HG03064 (cell line): ENCODE data around the gene SYN1.

Source experiments
- ATAC-seq: cut with Tn5 transposase; IDR thresholded peaks from one replicate; pipeline ENCODE4 v1.9.1; 2021; ENCODE audit warnings: low read depth; ENCODE audit not compliant: unreplicated experiment

Gene SYN1

GRCh38 chrX:47634871-47635575, 15.4 kb upstream of the SYN1 start:
- ATAC-seq: no peak

GRCh38 chrX:47633689-47634590, 14.3 kb upstream of the SYN1 start:
- no peak for ATAC-seq

DNA sequence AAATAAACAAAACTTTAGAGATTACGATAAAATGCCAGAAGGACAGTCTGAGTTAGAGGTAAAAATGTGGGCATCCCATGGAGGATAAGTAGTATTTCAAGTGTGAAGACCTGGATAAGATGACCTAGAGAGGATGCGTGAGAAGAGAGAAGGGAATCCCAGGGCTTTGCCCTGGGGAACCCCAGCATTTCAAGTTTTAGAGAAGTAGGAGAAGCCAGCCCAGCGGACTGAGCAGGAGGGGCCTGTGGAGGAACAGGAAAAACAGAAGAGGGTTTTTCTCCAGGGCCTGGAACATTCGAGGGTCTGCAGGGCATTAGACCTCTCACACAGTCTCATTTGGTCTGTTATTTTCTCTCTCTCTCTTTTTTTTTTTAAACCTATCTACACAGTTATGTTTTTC, 13.0 kb upstream of the SYN1 start:
- no peak for ATAC-seq

- no peak for ATAC-seq
These were observed 12.0 kb upstream of the SYN1 start for GRCh38 chrX:47631676-47632075.

DNA sequence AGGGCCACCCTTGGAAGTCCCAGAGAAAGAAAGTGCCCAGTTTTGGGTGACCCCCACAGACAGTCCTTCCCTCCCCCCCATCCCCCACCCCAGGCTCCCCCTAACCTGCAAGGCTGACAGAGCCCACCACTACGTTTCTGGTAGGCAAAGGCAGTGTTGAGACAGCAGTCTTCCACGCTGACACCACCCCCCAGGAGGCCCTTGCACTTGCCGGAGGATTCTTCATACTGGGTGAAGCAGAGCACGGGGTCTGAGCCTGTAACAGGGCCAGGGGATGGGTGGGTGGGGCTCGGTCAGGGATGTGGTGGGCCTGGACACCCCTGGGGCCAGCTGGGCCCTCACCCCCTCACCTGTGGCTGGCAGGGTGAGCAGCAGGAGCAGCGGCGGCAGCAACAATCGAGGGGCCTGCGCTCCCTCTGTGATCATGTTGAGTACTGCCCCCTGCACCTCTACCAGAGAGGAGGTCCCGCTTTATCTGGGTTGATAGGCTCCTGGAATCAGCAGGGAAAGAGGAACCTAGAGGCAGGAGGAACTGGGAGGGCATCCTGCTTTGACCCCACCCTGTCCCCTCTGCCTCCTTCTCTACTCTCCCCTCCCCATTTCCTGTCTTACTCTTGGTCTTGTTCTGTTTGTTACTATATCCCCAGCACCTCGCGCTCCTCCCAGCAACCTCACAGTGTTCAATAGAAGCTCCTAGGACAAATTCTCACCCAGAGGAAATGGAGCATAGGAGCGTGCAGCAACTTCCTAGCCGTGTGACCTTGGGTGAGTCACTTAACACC, 10.0 kb upstream of the SYN1 start, which contains the start of gene CFP:
CFP (minus strand) TSS at position 512 of the 782 bp plus-strand sequence; CDS start at position 426, 86 bp downstream.
- ATAC-seq: no peak

GRCh38 chrX:47628982-47629381, 9.3 kb upstream of the SYN1 start:
- no peak for ATAC-seq

DNA sequence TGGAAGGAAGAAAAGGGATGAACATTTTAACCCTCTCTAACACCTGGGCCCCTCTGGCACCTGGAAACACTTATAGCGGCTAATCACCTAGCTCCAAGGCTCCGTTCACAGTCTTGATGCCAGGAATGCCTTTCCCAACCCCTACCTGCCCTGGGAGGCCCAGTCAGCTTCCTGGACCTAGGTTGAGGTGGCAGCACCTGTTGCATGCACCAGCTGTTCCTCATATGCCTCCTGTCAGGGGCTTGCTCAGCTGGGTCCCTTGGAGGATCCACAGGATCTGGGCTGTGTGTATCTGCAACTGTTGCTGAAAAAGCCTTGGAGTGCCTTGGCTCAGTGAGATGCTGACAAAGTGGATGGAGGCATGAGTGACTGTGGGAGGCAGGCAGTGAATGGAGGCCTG, 5.7 kb upstream of the SYN1 start:
- no peak for ATAC-seq

DNA sequence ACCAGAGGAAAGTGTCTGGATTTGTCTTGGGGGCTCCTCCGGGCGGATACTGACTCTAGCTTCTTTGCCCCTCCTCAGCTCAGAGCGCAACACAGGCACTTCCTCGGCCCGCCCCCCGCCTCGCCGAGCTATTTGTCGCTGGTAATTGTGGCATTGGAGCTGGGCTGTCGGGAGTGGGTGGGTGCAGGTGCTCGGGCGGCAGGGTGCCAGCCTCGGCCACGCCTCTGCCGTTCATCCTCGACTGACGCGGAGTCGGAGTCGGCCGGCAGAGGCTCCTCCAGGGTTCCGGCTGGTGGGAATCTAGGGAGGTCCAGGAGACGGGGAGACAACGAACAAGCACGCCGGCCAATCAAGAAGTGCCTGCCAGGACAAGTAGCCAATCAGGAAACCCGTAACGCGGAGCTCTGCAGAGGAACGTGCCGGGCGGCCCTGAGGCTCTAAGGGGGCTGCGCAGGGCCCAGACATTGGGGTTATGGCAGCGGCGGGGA, 3.9 kb upstream of the SYN1 start:
- no peak for ATAC-seq

GRCh38 chrX:47621851-47622250, 2.2 kb upstream of the SYN1 start:
- ATAC-seq: no peak

GRCh38 chrX:47620303-47620685, 637 bp upstream of the SYN1 start:
- ATAC-seq: no peak

- ATAC-seq: no peak
These were observed 653 bp downstream of the SYN1 start for GRCh38 chrX:47618923-47619485.

- ATAC-seq: no peak
These were observed 5.0 kb downstream of the SYN1 start for GRCh38 chrX:47614618-47615017.

- no peak for ATAC-seq
These were observed 6.6 kb downstream of the SYN1 start for GRCh38 chrX:47613082-47613481.

DNA sequence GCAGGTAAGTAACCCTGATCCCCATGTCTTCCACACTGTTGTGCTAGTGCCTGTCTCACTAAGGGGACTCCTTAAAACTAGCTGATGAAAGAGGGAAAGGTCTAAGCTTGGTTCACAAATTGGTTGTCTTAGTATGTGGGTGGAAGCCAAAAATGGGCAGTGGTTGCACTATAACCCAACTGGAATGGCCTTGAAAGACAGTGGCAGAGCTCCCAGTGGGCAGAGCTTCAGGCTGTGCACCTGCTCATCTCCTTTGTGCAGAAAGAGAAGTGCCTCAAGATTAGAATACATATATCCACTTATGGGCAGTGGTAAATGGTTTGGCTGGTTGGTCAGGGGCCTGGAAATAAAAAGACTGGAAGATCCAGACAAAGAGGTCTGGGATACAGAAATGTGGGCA, 7.2 kb downstream of the SYN1 start:
- no peak for ATAC-seq

DNA sequence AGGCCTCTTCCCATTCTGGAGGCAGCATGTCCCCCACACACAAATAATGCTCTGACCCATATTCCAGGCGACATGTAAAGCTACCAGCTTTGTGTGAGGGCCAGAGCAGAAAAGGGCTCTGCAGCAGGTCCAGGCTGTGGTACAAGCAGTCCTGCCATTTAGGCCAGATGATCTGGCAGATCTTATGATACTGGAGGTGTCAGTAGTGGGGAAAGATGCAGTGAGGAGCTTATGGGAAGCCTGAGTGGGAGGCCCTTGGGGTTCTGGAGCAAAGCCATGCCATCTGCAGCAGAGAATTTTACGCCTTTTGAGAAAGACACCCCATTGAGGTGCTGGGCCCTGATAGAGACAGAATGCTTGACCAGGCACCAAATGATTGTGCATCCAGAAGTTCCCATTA, 7.7 kb downstream of the SYN1 start:
- no peak for ATAC-seq

GRCh38 chrX:47611489-47611888, 8.2 kb downstream of the SYN1 start:
- no peak for ATAC-seq

GRCh38 chrX:47610511-47610910, 9.1 kb downstream of the SYN1 start:
- ATAC-seq: no peak

- no peak for ATAC-seq
These were observed 11.4 kb downstream of the SYN1 start for GRCh38 chrX:47608130-47608810.

DNA sequence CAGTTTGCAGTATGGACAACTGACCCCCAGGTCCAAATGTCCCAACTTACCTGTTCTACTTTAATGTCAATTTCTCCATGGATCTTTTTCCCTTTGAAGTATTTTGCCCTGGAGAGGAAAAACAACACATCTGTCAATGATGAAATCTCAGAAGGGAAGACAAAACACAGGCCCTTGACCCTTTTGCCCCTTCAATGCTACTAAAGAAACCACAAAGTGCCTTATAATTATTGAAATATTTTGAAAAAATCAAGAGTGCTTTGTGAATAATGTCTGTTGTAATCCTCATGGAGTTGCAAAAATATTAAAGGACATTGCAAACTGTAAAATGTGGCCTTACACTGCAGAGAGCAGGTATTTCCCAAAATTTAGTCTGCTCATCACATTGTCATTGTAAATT, 12.6 kb downstream of the SYN1 start:
- ATAC-seq: no peak

DNA sequence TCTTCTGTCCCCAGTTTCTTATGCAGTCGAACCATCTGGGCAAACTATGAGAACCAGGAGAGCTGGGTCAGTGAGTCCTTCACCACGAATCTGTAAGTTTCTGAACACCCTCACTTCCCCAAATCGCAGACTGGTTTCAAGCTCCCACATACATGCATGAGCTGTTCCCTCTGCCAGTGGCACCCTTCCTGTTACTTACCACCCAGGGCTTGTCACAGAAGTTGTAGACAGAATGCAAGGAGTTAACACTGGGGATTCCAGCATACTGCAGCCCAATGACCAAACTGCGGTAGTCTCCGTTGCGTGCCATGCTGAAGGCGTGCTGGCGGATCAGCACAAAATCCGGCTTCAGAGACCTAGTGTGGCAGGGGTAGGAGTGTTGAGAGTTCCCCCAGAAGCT, 14.6 kb downstream of the SYN1 start:
- ATAC-seq: no peak
